Stimulated activated CD4-positive, alpha-beta T cell treated with anti-CD3 and anti-CD28 coated beads, TNF-alpha, amount 100 ng/mL, for 4 hours (primary cell): ENCODE measurements around the gene NEDD8.

Experiments used
- DNase-seq, 3 experiments: peaks; one replicate each; pipeline ENCODE4 v3.0.0-alpha.2; 2020; ENCODE audit warnings: low read depth in 3 of 3

NEDD8 gene

GRCh38 chr14:24196071-24197055 is 35.8 kb downstream of the NEDD8 start:
- no peak for DNase-seq

DNA sequence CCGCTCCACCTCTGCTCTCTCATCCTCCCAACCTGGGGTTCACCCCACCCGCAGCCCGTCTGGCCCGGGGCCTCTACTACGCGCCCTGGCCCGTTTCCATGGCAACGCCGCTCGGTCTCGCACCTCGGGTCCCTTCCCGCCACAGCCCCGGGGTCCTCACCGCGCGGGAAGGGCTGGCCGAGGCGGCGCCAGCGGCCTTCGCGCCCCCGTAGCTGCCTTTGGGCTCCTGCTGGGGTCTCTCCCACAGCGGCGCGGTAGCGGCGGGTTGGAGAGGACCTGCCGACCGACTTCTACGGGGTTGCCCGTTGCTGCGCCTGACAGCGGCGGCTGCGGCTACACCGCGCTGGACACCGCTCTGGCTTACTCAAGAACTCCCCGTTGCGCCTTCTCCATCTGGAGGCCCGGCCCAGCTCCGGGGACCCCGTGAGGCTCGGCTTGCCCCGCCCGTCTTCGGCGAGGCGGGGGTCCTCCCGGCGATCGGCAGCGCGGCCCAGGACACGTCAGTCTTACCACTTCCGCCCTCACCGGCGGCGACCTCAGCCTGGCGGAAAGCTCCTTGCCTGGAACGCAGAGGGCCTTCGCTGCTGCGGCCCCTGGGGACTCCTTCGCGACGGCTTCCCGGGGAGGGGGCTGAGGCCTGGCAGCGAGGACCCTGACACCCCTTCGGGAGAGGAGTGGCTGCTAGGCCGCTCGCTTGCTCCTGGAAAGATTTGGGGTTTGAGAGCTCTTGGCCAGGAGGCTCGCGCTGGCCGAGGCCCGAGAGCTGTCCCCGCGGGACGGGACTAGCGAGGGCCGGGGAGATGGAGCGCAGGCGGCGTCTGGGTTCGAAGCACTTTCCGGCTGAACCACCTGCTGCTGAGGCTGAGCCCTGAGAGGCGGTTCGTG is 36.7 kb downstream of the NEDD8 start, which contains the start of gene TM9SF1:
TM9SF1 (minus strand) TSS at position 256 of the 885 bp plus-strand sequence. CDS start 422 bp downstream, outside the sequence.
- DNase-seq, result peak; percentile 72 to 75 (median 75)

DNA sequence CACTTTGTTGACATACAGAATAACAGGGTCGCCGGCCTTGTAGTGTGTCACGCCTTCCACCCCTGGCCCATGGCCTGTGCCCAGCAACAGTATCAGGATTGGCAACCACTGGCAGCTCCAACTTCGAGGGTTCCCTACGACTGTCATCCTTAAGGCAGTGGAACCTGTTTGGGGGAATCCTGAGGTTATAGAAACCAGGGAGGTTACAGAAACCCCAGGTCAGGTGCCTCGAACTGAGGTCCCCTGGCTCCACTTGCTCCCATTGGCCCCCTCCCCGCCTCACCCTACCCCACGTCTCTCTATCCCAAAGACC is 37.3 kb downstream of the NEDD8 start:
- DNase-seq, result no peak

- DNase-seq, result no peak
Observed at GRCh38 chr14:24194186-24194872, 37.8 kb downstream of the NEDD8 start.

GRCh38 chr14:24192933-24193332 is 39.2 kb downstream of the NEDD8 start:
- no peak for DNase-seq

- no peak for DNase-seq
Observed at GRCh38 chr14:24190416-24190815, 41.8 kb downstream of the NEDD8 start.

GRCh38 chr14:24189460-24189859 is 42.7 kb downstream of the NEDD8 start:
- no peak for DNase-seq

- DNase-seq, result no peak
Observed at GRCh38 chr14:24189059-24189375, 43.1 kb downstream of the NEDD8 start.

- peak; percentile 78 to 95 (median 91) for DNase-seq
Observed at GRCh38 chr14:24188251-24189058, 43.7 kb downstream of the NEDD8 start, which contains the start of gene IPO4. TSS of gene IPO4 (minus strand) at chr14:24188816. CDS start at chr14:24188787, 29 bp downstream.

DNA sequence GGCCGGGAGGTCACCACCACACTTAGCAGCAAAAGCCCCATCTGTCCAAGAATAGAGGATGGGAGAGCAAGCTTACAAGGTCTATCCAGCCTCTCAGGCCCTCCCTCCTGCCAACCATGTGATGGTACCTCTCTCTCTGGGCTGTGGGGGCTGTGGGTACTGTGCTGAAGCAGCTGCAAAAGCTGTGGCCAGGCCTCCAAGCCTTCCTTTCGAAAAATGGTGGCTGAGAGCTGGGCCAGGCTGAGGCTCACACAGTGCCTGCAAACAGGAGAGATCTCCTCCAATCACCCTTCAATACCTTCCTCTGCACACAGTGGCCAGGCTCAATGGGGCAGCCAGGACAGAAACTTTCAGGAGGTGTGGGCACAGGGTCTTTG is 44.6 kb downstream of the NEDD8 start:
- no peak for DNase-seq

GRCh38 chr14:24186831-24187538 is 45.2 kb downstream of the NEDD8 start:
- DNase-seq, result no peak

- no peak for DNase-seq
Observed at GRCh38 chr14:24185741-24186140, 46.4 kb downstream of the NEDD8 start.

- no peak for DNase-seq
Observed at GRCh38 chr14:24185026-24185425, 47.1 kb downstream of the NEDD8 start.

GRCh38 chr14:24184104-24184970 is 47.8 kb downstream of the NEDD8 start:
- DNase-seq, result no peak

DNA sequence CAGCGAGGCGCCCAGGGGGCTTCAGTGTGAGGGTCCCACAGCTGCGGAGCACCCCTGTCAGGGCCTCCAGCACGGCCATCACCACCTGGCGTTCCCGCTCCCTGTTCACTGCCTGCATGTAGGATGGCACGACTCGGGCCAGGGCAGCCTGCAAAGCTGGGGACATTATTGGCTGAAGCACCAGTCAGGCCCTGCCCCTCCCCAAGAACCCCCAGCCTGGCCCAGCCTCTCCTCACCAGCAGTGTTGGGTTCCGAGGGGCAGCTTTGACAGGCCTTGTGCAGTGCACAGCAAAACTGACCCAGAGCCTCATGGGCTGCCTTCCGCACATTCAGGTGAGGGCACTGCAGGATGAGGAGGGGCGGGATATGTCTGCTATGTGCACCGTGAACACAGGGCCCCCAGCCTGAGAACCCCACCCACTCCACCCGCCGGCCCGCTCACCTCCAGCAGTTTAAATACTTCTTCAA is 49.1 kb downstream of the NEDD8 start:
- no peak for DNase-seq

DNA sequence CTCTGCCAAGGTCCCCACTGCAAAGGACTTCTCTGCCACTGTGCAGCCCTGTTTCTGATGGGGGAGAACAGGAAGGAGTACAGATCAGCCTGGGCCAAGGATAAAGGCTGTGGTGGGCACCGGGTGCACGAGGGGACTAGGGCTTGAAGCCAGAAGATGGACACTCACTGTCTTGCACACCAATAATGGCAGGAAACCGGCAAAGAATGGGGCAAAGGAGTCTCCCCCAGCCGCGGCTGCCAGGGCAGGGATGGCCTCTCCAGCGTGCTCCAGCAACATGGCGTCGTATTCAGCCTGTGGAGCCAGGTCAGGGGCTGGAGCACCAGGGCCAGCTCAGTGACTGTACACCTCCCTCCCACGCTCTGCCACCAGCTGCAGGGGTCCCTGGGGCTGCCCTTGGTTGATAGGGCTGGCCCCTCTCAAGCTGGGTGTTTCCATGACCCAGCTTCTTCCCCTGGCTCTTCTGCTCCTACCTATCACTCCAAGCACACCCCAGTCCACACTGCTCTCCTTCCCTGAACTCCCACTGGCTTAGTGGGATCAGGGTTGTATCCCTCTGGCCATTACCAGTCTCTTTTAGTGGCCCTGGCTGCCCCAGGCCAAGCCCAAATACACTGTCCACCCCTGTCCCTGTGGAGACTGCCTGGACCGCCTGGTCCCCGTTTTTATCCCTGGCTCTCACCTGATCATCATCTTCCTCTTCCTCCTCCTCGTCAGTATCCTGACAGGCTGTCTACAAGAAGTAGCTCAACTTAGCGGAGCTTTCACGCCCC is 49.9 kb downstream of the NEDD8 start:
- DNase-seq, result no peak

GRCh38 chr14:24181371-24182077 is 50.6 kb downstream of the NEDD8 start:
- no peak for DNase-seq
